Measurements from ENCODE around the gene EFCAB12. TPM values are rescaled to one million over a fixed set of nuclear protein-coding genes. Genes with fewer than 3 reads are reported as not detected.

EFCAB12 gene
- total RNA-seq, 2 donors from 2014 or later: under 0.01 to 1.3 TPM

GRCh38 chr3:129357616-129358015, 70.8 kb downstream of the EFCAB12 start:
- Histone ChIP-seq H3K9me3 (no peaks in the 10 kb centered on the region), H3K4me3 (no peak overlapping the region), H3K27me3 (no peaks in the 10 kb centered on the region), H3K36me3 (replicated peaks in 1 of 2; ENCODE audit: insufficient read depth in 1 of 2, low read depth in 2 of 2) (no peaks in the 10 kb centered on the region), H3K4me1 (no peaks in the 10 kb centered on the region), H3K27ac (no peak overlapping the region)
- intact Hi-C loops (cut with DNase I): no loop called here
- ATAC-seq (no peak), DNase-seq (no peak)
- no peak for TF ChIP-seq POLR2A (IDR thresholded peaks at IDR 0.05)
- TF ChIP-seq, protein P1, sequence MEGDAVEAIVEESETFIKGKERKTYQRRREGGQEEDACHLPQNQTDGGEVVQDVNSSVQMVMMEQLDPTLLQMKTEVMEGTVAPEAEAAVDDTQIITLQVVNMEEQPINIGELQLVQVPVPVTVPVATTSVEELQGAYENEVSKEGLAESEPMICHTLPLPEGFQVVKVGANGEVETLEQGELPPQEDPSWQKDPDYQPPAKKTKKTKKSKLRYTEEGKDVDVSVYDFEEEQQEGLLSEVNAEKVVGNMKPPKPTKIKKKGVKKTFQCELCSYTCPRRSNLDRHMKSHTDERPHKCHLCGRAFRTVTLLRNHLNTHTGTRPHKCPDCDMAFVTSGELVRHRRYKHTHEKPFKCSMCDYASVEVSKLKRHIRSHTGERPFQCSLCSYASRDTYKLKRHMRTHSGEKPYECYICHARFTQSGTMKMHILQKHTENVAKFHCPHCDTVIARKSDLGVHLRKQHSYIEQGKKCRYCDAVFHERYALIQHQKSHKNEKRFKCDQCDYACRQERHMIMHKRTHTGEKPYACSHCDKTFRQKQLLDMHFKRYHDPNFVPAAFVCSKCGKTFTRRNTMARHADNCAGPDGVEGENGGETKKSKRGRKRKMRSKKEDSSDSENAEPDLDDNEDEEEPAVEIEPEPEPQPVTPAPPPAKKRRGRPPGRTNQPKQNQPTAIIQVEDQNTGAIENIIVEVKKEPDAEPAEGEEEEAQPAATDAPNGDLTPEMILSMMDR (IDR thresholded peaks at IDR 0.05): no peak
- 85 to 93% methylated on average over 9 of the region's 9 CpGs for WGBS, 2 donors

DNA sequence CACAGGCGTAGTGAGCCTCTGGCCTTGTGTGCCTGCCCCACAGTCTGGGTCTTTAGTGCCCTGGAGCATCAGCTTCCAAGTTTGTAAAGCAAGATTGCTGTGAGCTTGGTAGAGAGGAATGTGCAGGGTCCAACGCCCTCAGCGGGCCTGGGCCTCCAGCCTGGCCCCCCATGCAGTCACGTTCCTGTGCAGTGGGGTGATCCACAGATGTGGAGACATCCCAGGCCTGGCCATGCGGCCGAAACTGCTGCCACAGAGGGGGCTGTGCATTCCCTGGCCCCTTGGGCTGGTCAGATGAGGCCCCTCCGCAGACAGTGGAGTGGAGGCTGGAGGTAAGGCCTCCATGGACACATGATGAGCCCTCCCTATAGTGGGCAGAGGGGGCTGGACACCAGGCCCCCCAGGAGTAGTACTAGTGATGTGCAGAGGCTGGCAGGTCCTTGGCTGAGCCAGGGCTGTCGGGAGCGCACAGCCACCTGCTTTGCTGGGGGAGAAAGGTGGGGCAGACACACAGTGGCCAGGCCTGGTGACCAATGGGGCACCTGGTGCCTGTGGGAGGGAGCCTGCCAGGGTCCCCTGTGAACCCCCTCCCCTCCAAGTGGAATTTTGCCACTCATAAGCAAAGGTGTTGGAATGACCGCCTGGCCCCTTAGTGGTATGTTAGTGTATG, 71.5 kb downstream of the EFCAB12 start:
- TF ChIP-seq, protein P1 (IDR thresholded peaks at IDR 0.05): no peak
- no peak for TF ChIP-seq POLR2A (IDR thresholded peaks at IDR 0.05)
- Histone ChIP-seq H3K9me3 (no peaks in the 10 kb centered on the region), H3K36me3 (replicated peaks in 1 of 2; ENCODE audit: insufficient read depth in 1 of 2, low read depth in 2 of 2) (no peaks in the 10 kb centered on the region), H3K4me1 (no peaks in the 10 kb centered on the region), H3K4me3 (no peak overlapping the region), H3K27ac (no peak overlapping the region), H3K27me3 (no peaks in the 10 kb centered on the region)
- DNase-seq: no peak
- intact Hi-C loops (cut with DNase I): no loop called here
- no peak for ATAC-seq
- WGBS, 2 donors: 90% methylated on average over 2 to 9 of the region's 10 CpGs

DNA sequence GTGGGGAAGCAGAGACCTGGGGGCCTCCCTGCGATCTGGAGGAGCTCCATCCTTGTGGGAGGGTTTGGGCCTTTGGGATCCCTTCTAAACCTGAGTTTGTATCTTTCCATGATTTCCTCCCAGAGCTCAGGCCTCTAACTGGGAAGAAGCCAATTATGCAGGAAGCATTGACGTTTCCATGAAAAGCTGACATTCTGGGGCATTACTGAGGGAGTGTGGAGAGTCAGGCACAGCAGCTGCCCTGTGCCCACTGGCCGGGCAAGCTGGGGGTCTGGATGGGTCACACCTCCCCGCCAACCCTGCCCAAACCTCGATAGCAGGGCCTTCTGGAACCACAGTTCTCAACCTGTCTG, 74.9 kb downstream of the EFCAB12 start:
- no peaks in the 10 kb centered on the region for H3K4me1 ChIP-seq
- H3K27ac ChIP-seq: no peak overlapping the region
- intact Hi-C loops (cut with DNase I): no loop called here
- no peaks in the 10 kb centered on the region for H3K27me3 ChIP-seq
- no peaks in the 10 kb centered on the region for H3K9me3 ChIP-seq
- DNase-seq (no peak), ATAC-seq (no peak)
- H3K36me3 ChIP-seq (replicated peaks in 1 of 2; ENCODE audit: insufficient read depth in 1 of 2, low read depth in 2 of 2): no peaks in the 10 kb centered on the region
- 64 to 66% methylated on average over 5 of the region's 5 CpGs for WGBS, 2 donors
- H3K4me3 ChIP-seq: no peak overlapping the region
- TF ChIP-seq, protein P1 (IDR thresholded peaks at IDR 0.05): no peak
- no peak for TF ChIP-seq POLR2A (IDR thresholded peaks at IDR 0.05)

DNA sequence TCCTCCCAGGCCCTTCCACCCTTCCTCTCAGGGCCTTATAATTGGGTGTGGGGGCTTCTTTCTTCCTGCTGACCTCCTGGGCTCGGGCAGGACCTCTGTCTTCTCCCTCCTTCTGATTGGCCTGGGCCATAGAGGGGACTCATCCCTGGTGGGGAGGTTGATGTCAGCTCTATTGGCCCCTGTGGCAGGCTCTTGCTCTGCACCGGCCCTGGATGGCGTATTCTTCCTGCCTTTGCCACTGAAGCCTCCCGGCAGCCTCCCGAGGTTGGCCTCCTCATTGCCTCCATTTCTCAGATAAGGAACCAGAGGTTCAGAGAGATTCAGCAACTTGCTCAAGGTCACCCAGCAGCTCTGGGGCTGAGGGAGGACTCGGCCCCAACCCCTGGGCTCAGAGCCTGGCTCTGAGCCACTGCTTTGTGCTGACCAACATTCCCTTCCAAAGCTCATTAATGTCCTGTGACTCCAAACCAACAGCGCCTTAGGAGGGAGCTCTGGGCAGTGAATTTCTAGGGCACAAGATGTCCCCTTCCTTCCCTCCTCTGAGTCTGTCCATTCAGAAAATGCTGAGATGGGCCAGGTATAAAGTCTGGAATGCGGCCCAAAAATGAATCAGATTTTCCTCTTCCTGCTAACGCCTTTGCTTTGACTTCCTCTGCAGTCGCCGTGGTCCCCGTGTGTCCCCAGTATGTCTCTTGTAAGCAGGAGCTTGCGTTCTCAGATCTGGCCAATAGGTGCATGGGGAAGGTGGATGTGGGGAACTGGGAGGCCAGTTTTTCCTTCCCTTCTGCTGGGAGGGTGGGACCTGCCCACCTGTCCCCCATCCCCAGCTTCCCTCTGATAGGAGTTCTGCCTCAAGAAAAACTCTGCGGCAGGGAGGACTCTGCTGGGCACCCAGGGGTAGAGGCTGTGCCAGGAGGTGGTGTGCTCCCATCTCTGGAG, 75.5 kb downstream of the EFCAB12 start:
- Histone ChIP-seq H3K4me3 (no peak overlapping the region), H3K36me3 (replicated peaks in 1 of 2; ENCODE audit: insufficient read depth in 1 of 2, low read depth in 2 of 2) (no peaks in the 10 kb centered on the region), H3K9me3 (no peaks in the 10 kb centered on the region), H3K27me3 (no peaks in the 10 kb centered on the region), H3K27ac (peak overlapping the region in 2 of 4 donors; percentile 1 to 6), H3K4me1 (no peaks in the 10 kb centered on the region)
- intact Hi-C loops (cut with DNase I): no loop called here
- TF ChIP-seq POLR2A (IDR thresholded peaks at IDR 0.05): no peak
- TF ChIP-seq, protein P1 (IDR thresholded peaks at IDR 0.05): no peak
- ATAC-seq (peak; percentile 34), DNase-seq (peak in 1 of 4 donors; percentile 12)
- WGBS, 2 donors: 58 to 63% methylated on average over 10 to 14 of the region's 14 CpGs

Measured in body of pancreas (tissue), 4 donors.